Endothelial cell of umbilical vein (primary cell): ENCODE results near the gene MRPS12.

Experiments used
- POLR2A ChIP-seq: IDR thresholded peaks from 2 replicates; pipeline ENCODE4 v1.6.1; 2012; ENCODE audit warnings: low read depth, mild to moderate bottlenecking, control low read depth, low read length
- TF ChIP-seq, protein P1 (sequence below): IDR thresholded peaks from 2 replicates; pipeline ENCODE4 v1.6.1; 2011; ENCODE audit not compliant: insufficient read depth, insufficient read length
- TF ChIP-seq, protein P2 (sequence below), 2 donors: IDR thresholded peaks; 1 replicate in 1 of 2; 2 replicates in 1 of 2; pipeline ENCODE4 v1.5.1; 2011; ENCODE audit warnings: low read length in 2 of 2, mild to moderate bottlenecking in 2 of 2, moderate library complexity in 2 of 2, control low read depth in 1 of 2, inconsistent platforms in 1 of 2, low read depth in 1 of 2; ENCODE audit not compliant: insufficient read depth in 1 of 2; ENCODE audit errors: extremely low read depth in 1 of 2

GRCh38 chr19:38907227-38907626 is 23.5 kb upstream of the MRPS12 start:
- no peak for TF ChIP-seq POLR2A
- TF ChIP-seq, protein P1, sequence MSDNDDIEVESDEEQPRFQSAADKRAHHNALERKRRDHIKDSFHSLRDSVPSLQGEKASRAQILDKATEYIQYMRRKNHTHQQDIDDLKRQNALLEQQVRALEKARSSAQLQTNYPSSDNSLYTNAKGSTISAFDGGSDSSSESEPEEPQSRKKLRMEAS, result no peak
- TF ChIP-seq, protein P2, sequence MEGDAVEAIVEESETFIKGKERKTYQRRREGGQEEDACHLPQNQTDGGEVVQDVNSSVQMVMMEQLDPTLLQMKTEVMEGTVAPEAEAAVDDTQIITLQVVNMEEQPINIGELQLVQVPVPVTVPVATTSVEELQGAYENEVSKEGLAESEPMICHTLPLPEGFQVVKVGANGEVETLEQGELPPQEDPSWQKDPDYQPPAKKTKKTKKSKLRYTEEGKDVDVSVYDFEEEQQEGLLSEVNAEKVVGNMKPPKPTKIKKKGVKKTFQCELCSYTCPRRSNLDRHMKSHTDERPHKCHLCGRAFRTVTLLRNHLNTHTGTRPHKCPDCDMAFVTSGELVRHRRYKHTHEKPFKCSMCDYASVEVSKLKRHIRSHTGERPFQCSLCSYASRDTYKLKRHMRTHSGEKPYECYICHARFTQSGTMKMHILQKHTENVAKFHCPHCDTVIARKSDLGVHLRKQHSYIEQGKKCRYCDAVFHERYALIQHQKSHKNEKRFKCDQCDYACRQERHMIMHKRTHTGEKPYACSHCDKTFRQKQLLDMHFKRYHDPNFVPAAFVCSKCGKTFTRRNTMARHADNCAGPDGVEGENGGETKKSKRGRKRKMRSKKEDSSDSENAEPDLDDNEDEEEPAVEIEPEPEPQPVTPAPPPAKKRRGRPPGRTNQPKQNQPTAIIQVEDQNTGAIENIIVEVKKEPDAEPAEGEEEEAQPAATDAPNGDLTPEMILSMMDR (IDR thresholded peaks at IDR 0.05; ENCODE audit: extremely low read depth in 1 of 2, insufficient read depth in 1 of 2, low read depth in 1 of 2, low read length in 2 of 2), result no peak
